Kidney tubule cell (primary cell): ENCODE measurements around the gene DRGX.
A peak's percentile ranks its signal among the peaks of the same experiment; 100 is the strongest.

Source experiments
- DNase-seq: peaks from one replicate; pipeline ENCODE4 v3.0.0-alpha.2; 2018; ENCODE audit warnings: low spot score

DRGX gene

GRCh38 chr10:49382226-49382625 lies 13.7 kb downstream of the DRGX start:
- no peak for DNase-seq

DNA sequence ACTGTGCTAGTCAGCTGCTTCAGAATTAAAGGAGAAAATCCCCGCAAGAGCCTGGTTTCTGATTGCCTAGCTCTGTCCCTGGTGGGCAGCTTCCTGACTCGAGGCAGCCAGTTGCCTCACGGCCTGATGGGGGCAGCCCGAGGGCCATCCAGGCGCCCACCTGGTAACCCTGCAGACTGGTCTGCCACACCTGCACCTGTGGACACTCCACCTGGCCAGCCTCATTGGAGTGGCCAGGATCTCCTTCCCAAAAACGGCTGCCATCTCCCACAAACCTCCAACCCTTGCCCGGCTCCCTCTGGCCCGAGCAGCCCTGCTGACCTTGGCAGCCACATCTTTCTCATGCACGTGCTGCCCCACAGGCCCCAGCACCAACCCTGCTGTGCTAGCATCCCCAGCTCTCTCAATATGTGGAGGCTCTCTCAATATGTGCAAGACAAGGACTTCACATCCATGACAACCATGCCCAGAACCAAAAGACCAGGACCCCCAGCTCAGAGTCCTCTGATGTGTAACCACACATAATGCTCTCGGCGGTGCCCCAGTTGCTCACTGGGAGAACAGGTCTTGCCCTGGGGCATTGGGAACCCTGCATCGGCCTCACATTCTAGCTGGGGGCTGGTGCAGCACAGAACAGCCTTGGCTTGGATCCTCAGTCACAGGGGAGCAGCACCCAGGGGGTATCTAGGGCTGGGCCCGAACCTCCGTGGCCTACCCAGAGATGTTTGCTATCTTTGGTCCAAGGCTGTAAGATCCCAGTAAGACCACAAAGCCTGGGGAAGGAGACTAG lies 14.6 kb downstream of the DRGX start:
- DNase-seq = no peak

DNA sequence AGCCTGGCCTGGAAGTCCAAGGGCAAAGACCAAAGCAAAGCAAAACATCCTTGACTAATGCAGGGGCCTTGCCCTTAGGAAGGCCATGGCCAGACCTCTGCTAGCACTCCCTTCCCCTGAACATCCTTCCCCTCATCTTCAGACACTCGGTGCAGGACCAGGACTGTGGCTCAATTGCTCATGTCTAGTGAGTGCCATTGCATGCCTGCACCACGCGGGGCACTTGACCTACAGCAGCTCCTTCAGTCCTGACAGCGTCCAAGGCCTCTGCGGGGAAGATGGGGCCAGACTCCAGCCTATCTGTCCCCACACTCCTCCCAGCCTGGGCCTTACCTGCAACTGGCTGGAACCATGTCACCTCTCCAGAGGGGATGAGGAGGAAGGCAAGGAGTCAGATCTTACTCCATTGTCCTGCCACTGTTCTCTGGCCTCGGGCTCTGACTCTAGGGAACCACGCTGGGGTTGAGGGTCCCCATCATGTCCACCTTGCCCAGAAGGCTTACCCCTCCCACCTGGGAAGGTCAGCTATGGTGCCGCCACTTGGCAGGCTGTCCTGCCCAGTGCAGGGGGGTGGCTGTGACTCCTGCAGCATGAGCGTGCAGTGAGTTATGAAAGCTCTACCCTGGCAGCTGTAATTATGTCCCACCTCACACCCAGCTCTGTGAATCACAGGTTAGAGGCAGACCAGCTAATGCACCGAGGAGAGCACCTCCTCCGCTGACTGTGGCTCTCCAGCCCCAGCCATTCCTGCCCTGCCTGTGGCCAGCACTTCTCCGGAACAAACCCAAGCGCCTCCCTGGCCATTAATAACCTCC lies 16.1 kb downstream of the DRGX start:
- DNase-seq = peak; percentile 7

DNA sequence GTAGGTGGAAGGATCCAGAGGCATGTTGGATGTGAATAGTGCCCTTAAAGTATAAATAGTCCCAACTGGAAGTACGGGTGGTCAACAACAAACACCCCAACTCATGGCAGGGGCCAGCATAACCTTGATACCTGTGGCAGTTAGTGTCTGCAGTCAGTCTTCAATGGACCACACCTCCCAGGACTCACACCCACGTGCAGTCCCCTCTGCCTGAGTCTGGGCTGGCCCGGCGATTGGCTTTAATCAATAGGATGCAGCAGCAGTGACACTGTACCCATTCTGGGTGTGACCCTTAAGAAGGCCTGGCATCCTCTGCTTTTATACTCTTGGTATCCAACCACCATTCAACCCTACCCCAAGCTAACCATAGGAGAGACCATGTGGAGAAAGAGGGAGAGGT lies 18.6 kb downstream of the DRGX start:
- DNase-seq = no peak

GRCh38 chr10:49375611-49376010 lies 20.3 kb downstream of the DRGX start:
- DNase-seq = no peak

DNA sequence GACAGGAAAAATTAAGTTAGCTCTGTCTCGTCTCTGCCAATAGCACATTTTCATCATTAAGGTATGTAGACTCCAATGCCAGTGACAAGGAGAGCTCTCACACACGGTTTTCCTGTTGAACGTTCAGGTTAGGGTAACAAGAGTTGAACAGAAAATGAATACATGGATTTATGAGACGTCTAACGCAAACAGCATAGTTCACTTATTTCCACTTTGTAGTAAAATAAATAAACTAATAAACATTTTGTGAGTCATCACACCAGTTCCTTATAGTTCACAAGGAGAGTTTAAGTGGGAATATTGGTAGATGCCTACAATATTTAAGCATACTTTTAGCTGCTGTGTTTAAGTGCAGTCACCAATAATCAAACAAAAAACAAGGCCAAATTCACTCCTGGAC lies 21.1 kb downstream of the DRGX start:
- DNase-seq = no peak

DNA sequence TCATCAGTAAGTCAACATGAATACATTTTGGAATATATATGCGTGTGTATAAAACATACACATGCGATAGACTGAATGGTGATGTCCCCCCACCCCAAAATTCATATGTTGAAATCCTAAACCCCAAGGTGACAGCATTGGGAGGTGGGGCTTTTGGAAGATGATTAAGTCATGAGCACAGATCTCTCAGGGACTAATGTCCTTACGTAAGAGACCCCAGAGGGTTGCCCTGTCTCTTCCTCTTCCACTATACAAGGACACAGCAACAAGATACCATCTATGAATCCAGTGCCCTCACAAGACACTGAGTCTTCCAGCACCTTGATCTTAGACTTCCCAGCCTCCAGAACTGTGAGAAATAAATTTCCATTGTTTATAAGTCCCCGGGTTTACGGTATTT lies 22.5 kb downstream of the DRGX start:
- no peak for DNase-seq

DNA sequence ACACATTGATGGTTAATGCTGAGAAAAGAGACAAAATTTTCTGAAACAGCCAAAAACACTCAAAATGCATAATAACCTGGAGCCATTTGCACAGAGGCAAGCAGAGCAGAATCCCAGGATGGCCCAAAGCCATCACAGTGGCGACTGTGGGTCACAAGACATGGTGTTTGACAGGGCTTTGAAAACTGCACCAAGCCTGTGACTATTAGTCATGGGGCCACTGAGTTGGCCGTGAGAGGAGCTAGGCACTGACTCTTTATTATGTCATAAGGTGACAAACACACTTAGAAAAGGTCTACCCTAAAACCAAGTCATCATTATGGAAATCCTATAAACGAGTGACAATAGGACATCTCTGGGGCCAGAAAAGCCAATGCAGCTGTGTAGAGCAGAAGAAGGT lies 23.9 kb downstream of the DRGX start:
- DNase-seq = no peak

- no peak for DNase-seq
Observed at GRCh38 chr10:49370326-49371100, 25.4 kb downstream of the DRGX start.

- DNase-seq = no peak
Observed at GRCh38 chr10:49369216-49370162, 26.4 kb downstream of the DRGX start.

DNA sequence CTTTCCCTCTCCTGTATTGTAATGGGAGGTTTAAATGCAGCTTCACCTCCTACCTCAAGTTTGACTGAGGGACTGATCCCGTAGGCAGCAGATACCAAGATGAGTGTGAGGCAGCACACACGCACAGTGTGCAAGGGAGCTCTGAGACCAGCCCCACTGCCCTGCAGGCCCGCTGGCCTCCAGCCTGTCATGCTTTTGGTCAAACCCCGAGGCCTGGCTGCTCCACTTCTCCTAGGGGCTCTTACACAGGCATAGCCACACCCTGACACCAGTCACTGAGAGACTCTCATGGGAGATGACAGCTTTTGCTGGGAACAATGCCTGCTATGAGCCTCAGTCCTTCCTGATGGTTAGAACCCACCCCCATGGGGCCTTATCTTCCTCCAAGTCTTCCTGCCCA lies 27.6 kb downstream of the DRGX start:
- DNase-seq = no peak

GRCh38 chr10:49367600-49367999 lies 28.3 kb downstream of the DRGX start:
- peak; percentile 4 for DNase-seq

DNA sequence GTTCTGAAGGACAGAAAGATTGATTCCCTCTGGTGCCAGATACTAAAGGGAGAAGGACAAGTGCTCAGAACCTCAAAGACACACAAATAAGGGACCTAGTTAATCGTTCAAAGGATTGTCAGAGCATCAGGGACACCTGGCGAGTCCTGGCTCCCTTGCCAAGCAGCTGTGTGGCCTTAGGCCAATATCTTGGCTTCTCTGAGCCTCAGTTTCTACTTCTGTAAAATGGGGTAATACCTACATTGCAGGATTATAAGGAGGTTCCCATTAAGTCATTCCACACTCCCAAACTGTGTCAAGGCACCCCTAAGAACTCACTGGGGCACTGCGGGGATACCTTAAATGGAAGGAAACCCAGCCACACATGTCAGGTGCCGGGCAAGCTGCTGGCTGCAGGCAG lies 29.4 kb downstream of the DRGX start:
- no peak for DNase-seq

- DNase-seq = no peak
Observed at GRCh38 chr10:49365675-49366415, 30.0 kb downstream of the DRGX start.

DNA sequence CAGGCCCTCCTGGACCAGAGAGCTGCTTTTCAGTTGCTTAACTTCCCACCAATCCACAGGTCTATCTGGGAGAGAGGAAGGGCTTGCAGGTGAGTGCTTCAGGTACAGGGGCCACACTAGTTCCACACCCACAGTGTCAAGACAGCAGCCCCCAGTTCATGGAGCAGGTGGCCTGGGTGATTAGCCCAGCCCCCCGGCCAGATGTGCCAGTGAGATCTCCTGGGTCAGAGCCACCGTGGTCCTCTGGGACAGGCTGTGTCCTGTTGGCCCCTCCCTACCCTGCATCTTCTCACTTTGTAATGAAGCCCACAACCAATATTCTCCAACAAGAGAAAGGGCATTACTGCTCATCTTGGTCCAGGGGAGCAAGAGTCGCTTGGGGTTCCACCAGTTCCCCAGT lies 30.6 kb downstream of the DRGX start:
- no peak for DNase-seq

- no peak for DNase-seq
Observed at GRCh38 chr10:49364747-49365146, 31.1 kb downstream of the DRGX start.

- no peak for DNase-seq
Observed at GRCh38 chr10:49364051-49364450, 31.8 kb downstream of the DRGX start.

DNA sequence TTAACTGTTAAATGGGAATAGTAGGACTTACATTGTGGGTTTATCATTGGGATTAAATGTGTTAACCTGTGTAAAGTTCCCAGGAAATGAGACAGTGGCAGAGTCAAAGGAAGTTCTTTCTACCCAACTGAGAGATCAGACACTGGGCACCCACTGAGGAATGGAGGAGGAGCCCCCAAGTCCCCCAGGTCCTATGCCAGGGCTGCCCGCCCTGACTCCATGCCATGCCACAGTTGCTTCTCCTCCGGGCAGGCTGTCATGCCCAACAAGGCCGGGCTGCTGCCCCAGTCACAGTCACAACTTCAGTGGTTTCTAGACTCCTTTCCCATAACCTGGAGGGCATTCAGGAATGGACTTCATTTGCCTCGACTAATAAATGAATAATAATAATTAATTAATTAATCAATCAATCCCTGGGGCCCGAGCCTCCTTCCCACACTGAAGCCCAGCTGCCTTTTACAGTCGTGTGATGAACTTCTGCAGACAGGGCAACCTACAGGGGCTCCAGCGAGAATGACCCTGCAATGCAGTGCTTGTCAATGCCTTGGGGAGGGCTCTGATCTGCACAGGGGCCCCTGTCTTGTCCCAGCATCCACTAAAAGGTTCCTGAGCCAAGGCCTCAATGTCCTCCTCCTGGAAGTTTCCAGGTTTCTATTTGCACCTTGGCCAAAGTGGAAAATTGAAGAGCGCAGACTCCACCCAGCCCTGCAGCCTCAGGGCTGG lies 32.4 kb downstream of the DRGX start:
- DNase-seq = no peak

- peak; percentile 64 for DNase-seq
Observed at GRCh38 chr10:49362596-49363260, 33.2 kb downstream of the DRGX start.
